K562 treated with DMSO at 1 percent for 48 hours (cell line): ENCODE data around the gene SUGT1. TPM values are rescaled to one million over a fixed set of nuclear protein-coding genes. Genes with fewer than 3 reads are reported as not detected.

ENCODE experiments used
- total RNA-seq: library from RNA; unstranded; fragments of 300-600 nt; gene quantifications from 2 replicates; pipeline ENCODE4 v1.2.3, GENCODE V29; 2022; ENCODE audit warnings: low replicate concordance; ENCODE audit errors: extremely low read depth

Gene SUGT1
- not detected in 2 replicates for total RNA-seq

GRCh38 chr13:52652196-52652979, at the start of gene SUGT1:
Gene SUGT1, plus strand, starts transcription at chr13:52652836. Its CDS starts 85 bp downstream, at chr13:52652921.

GRCh38 chr13:52642131-52642530, 10.5 kb upstream of the SUGT1 start, which contains the start of gene HNRNPA1L2:
Gene HNRNPA1L2, plus strand, starts transcription at chr13:52642431. Its CDS starts 62 bp downstream, at chr13:52642493.

GRCh38 chr13:52739468-52740071, 86.9 kb downstream of the SUGT1 start, which contains the start of gene CNMD:
Gene CNMD, minus strand, starts transcription at chr13:52739820. Its CDS starts 119 bp downstream, at chr13:52739701.

Other genes with a start within 250 kb of the SUGT1 start
- gene THSD1, start 246.7 kb upstream of the SUGT1 start, total RNA-seq = not detected in 2 replicates
- not detected in 2 replicates for gene VPS36, start 202.2 kb upstream of the SUGT1 start, total RNA-seq
- gene CKAP2, start 197.4 kb upstream of the SUGT1 start, total RNA-seq = not detected in 2 replicates
- not detected in 2 replicates for gene HNRNPA1L2, start 10.4 kb upstream of the SUGT1 start, total RNA-seq
- not detected in 2 replicates for gene CNMD, start 87.0 kb downstream of the SUGT1 start, total RNA-seq
- gene PCDH8, start 195.8 kb downstream of the SUGT1 start, total RNA-seq = not detected in 2 replicates